GM12878 (cell line): ENCODE results near the gene GRK1. TPM values are rescaled to one million over a fixed set of nuclear protein-coding genes. Genes with fewer than 3 reads are reported as not detected.
A peak's percentile ranks its signal among the peaks of the same experiment; 100 is the strongest.

ENCODE experiments used
- ATAC-seq: fragments of 200-7000 bp; cut with Tn5 transposase; 3 replicates; pipeline ENCODE4 v1.9.1; 2020; ENCODE audit warnings: mild to moderate bottlenecking, moderate library complexity
- BruUV-seq: library from RNA; stranded (reverse); fragments of 400-500 nt; replicated peaks from 2 replicates; lab custom pipeline; 2021; lab: Mats Ljungman, UMichigan
- CTCF ChIA-PET: fragments of 300-600 bp; sonication (Branson Sonifier 250); formaldehyde crosslinking; extraction: SDS; loops from one replicate; lab custom pipeline; 2021; ENCODE audit warnings: inconsistent platforms; lab: Yijun Ruan, JAX
- POLR2A ChIA-PET: fragments of 350-600 bp; formaldehyde crosslinking; extraction: SDS; loops from one replicate; lab custom pipeline; 2021; ENCODE audit warnings: inconsistent platforms; lab: Charles Lee
- RAD21 ChIA-PET: fragments of 300-600 bp; sonication (Branson Sonifier 250); formaldehyde crosslinking; loops from one replicate; lab custom pipeline; 2023; ENCODE audit warnings: antibody characterized with exemption; ENCODE audit not compliant: unreplicated experiment; lab: Charles Lee
- SMC1A ChIA-PET: fragments of 300-600 bp; sonication (Branson Sonifier 250); formaldehyde crosslinking; loops from one replicate; lab custom pipeline; 2023; ENCODE audit not compliant: unreplicated experiment, uncharacterized antibody; lab: Charles Lee
- DNase-seq: peaks from one replicate; pipeline ENCODE4 v3.0.0-alpha.2; 2011; ENCODE audit warnings: low read depth, low spot score
- FAIRE-seq: peaks from 3 replicates; lab custom pipeline; 2011; peaks lifted over from hg19 to GRCh38; lab: Jason Lieb, UNC
- H2AFZ ChIP-seq: 2 replicates; pipeline ENCODE4 v1.6.0; 2011; ENCODE audit warnings: low read depth, low read length, control low read depth; ENCODE audit not compliant: control insufficient read depth
- H3K27ac ChIP-seq: 2 replicates; pipeline ENCODE4 v1.5.1; 2011; ENCODE audit warnings: control low read depth; ENCODE audit not compliant: control insufficient read depth, insufficient read depth
- H3K27me3 ChIP-seq, 2 experiments: replicated peaks in 1 of 2; 2 replicates each; pipeline versions ENCODE4 v1.6.0 to v1.6.1; 2011; ENCODE audit warnings: low read length in 1 of 2; ENCODE audit not compliant: control insufficient read depth in 2 of 2, insufficient read depth in 2 of 2
- H3K36me3 ChIP-seq, 2 experiments: 2 replicates each; pipeline ENCODE4 v1.5.1; 2011; ENCODE audit warnings: low read length in 1 of 2; ENCODE audit not compliant: control insufficient read depth in 2 of 2, insufficient read depth in 2 of 2
- H3K4me1 ChIP-seq: 2 replicates; pipeline ENCODE4 v1.6.1; 2011; ENCODE audit warnings: mild to moderate bottlenecking, low read length, moderate library complexity, mixed read lengths; ENCODE audit not compliant: control insufficient read depth, insufficient read depth
- H3K4me2 ChIP-seq: 2 replicates; pipeline ENCODE4 v1.6.0; 2011; ENCODE audit warnings: control low read depth; ENCODE audit not compliant: control insufficient read depth, insufficient read depth
- H3K4me3 ChIP-seq: fragments of 200-600 bp; sonication (generic); 2 replicates; pipeline ENCODE4 v1.5.1; 2016
- H3K79me2 ChIP-seq: 2 replicates; pipeline ENCODE4 v1.6.0; 2011; ENCODE audit warnings: low read length; ENCODE audit not compliant: control insufficient read depth, insufficient read depth
- H3K9ac ChIP-seq: 2 replicates; pipeline ENCODE4 v1.8.0; 2011; ENCODE audit warnings: low read length, control low read depth, mixed read lengths; ENCODE audit not compliant: control insufficient read depth, insufficient read depth
- H3K9me3 ChIP-seq: replicated peaks from 3 replicates; pipeline ENCODE4 v1.5.1; 2011; ENCODE audit warnings: mild to moderate bottlenecking, low read length; ENCODE audit not compliant: control insufficient read depth, insufficient read depth
- H4K20me1 ChIP-seq: 2 replicates; pipeline ENCODE4 v1.6.0; 2011; ENCODE audit not compliant: control insufficient read depth, insufficient read depth
- EZH2 ChIP-seq: IDR thresholded peaks from 2 replicates; pipeline ENCODE4 v1.6.1; 2012; ENCODE audit warnings: low read depth, mild to moderate bottlenecking, control low read depth, inconsistent platforms, low read length, borderline replicate concordance; ENCODE audit not compliant: control insufficient read depth
- MYB ChIP-seq: fragments of 150-350 bp; IDR thresholded peaks from 2 replicates; pipeline ENCODE4 v1.6.1; 2014; ENCODE audit warnings: mild to moderate bottlenecking, low read depth, low read length, borderline replicate concordance
- WRNIP1 ChIP-seq: IDR thresholded peaks from 2 replicates; pipeline ENCODE4 v1.6.1; 2011; ENCODE audit warnings: low read depth, low read length, improper control_type of control experiment, borderline replicate concordance
- WGBS: methylation state at CpG from one replicate; pipeline ENCODE4 v1.1.6; 2016; ENCODE audit warnings: low lambda C conversion rate; ENCODE audit not compliant: insufficient replicate concordance, insufficient coverage; ENCODE audit errors: missing lambda C conversion rate; 5-methylcytosine and 5-hydroxymethylcytosine counted together
- in situ Hi-C: fragments of 300-500 bp; cut with MboI; formaldehyde crosslinking; loops from 9 replicates; pipeline ENCODE4 v1.14.3; 2018; ENCODE audit warnings: mixed read lengths
- intact Hi-C: fragments of 100-400 bp; cut with micrococcal nuclease; formaldehyde crosslinking; loops from one replicate; pipeline ENCODE4 v1.14.2; 2022; ENCODE audit not compliant: unreplicated experiment
- polyA plus RNA-seq, 11 experiments: library from polyadenylated mRNA; depleted of rRNA in 4 of 11; unstranded in 6 of 11; stranded (reverse) in 5 of 11; fragments of >200 nt; fragmentation: Nextera tagmentation in 4 of 11; fragmentation: Illumina TruSeq in 1 of 11; extraction: Ambion mirVana in 4 of 11; extraction: Trizol in 1 of 11; gene quantifications; 1 replicate in 1 of 11; 2 replicates in 10 of 11; pipeline versions ENCODE4 v1.2.1 to v1.2.3, GENCODE V29; 2011 to 2016; ENCODE audit warnings: inconsistent platforms in 2 of 11, missing spikeins in 2 of 11, low read depth in 1 of 11
- total RNA-seq, 4 experiments: library from RNA; depleted of rRNA in 3 of 4; stranded (reverse); fragments of >200 nt in 3 of 4; fragmentation: Illumina TruSeq in 1 of 4; extraction: Trizol in 1 of 4; gene quantifications; 2 replicates each; pipeline versions ENCODE4 v1.2.1 to v1.2.3, GENCODE V29; 2013 to 2021
- TF ChIP-seq, protein P1 (sequence below): fragments of 450-650 bp; IDR thresholded peaks from 2 replicates; pipeline ENCODE4 v1.6.1; 2017; ENCODE audit warnings: low read depth, mild to moderate bottlenecking, moderate library complexity
- TF ChIP-seq, protein P2 (sequence below): fragments of 450-650 bp; IDR thresholded peaks from 2 replicates; pipeline ENCODE4 v1.6.1; 2014; ENCODE audit warnings: mild to moderate bottlenecking

The GRK1 gene
- total and polyA plus RNA-seq, 10 of the 15 experiments (the other 5 are each of a cell fraction or from before 2014, with no cell fraction given) = under 0.01 to 0.04 TPM; not detected in 8

DNA sequence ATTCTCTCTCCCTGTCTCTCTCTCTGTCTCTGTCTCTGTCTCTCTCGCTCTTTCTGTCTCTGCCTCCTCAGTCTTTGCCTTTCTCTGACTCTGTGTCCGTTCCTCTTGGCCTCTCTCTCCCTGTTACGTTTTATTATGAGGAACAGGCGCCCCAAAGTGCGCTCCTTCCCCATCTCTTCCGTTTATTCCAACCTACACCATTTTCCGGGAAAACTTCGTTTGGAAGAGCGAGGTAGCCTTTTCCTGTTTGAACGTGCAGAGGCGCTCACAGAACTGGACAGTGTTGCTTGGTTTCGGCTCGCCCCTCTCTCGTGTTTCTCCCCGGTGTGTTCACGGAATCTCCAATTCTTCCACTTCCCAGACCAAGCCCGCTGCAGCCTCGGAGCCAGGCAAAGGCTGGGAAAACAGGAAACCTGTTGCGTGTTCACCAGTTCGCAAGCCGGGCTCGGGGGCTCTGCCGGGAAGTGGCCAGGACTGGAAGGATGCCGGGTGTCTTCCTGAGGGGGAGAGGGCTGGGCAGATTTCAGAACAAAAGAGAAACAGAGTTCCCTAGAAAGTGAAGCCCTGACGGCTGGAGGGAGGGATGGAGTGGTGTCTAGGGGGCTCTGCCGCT lies 92.6 kb downstream of the GRK1 start:
- DNase-seq (no peak), FAIRE-seq (no peak), ATAC-seq (no peak)
- Histone ChIP-seq H3K36me3 (no peaks in the 10 kb centered on the region), H3K79me2 (no peaks in the 10 kb centered on the region), H4K20me1 (no peaks in the 10 kb centered on the region), H3K4me2 (peak overlapping the region; percentile 95), H3K9ac (no peak overlapping the region), H3K27me3 (peaks cover 6 to 18% of the 10 kb centered on the region in 2 experiments), H3K27ac (no peak overlapping the region), H3K4me1 (peaks cover 4% of the 10 kb centered on the region), H3K4me3 (peak overlapping the region; percentile 61; the same call in 1 of the 2 replicates), H2AFZ (peak overlapping the region; percentile 29; the same call in 1 of the 2 replicates), H3K9me3 (no peaks in the 10 kb centered on the region)
- BruUV-seq = no TSS peak
- in situ Hi-C loops (no loop called here), intact Hi-C loops (no loop called here)
- ChIA-PET RAD21 (no interaction called here), CTCF (interaction anchor here (0.5 kb wide), 1 partner anchor 490 kb away, joined by 3 read pairs; no protein-coding TSS in a partner anchor), POLR2A (no interaction called here), SMC1A (no interaction called here)
- 21% methylated on average over 26 of the region's 26 CpGs for WGBS
- TF ChIP-seq, protein P1, sequence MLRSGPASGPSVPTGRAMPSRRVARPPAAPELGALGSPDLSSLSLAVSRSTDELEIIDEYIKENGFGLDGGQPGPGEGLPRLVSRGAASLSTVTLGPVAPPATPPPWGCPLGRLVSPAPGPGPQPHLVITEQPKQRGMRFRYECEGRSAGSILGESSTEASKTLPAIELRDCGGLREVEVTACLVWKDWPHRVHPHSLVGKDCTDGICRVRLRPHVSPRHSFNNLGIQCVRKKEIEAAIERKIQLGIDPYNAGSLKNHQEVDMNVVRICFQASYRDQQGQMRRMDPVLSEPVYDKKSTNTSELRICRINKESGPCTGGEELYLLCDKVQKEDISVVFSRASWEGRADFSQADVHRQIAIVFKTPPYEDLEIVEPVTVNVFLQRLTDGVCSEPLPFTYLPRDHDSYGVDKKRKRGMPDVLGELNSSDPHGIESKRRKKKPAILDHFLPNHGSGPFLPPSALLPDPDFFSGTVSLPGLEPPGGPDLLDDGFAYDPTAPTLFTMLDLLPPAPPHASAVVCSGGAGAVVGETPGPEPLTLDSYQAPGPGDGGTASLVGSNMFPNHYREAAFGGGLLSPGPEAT = no peak
- TF ChIP-seq EZH2 = 0 out of 2 replicates have a peak, but pooled peaks have one; percentile 75

DNA sequence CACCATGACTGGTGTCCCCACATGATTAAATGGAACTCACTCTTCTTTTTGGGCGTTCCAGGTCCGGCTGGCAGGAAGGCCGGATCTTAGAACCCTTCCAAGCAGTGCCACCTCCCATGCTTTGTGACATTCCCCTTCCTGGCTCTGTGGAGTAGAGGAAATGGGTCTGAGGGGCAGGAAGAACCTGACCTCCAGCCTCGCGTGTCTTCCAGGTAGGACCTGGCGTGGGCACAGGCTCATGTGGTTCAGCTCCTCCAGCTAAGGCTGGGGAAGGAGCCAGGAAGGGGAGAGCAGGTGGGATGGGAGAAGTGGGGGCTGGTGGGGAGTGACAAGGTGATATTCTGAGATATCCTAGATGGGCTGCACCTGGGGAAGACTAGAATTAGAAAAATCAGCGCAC lies 94.1 kb downstream of the GRK1 start:
- intact Hi-C loops = no loop called here

More for the DNA sequence above, 94.1 kb downstream of the GRK1 start:
- ChIA-PET CTCF (no interaction called here), SMC1A (no interaction called here), RAD21 (no interaction called here), POLR2A (no interaction called here)
- no peak for FAIRE-seq
- no peak for ATAC-seq
- no peak overlapping the region for H3K27ac ChIP-seq
- H2AFZ ChIP-seq = no peak overlapping the region
- H3K27me3 ChIP-seq = peaks cover 6 to 18% of the 10 kb centered on the region in 2 experiments
- no peaks in the 10 kb centered on the region for H3K36me3 ChIP-seq
- no peaks in the 10 kb centered on the region for H3K9me3 ChIP-seq
- no peaks in the 10 kb centered on the region for H4K20me1 ChIP-seq
- no peak overlapping the region for H3K9ac ChIP-seq
- in situ Hi-C loops = no loop called here
- H3K4me2 ChIP-seq = no peak overlapping the region
- BruUV-seq = no TSS peak
- TF ChIP-seq WRNIP1 (no peak), MYB (no peak)
- TF ChIP-seq, protein P2, sequence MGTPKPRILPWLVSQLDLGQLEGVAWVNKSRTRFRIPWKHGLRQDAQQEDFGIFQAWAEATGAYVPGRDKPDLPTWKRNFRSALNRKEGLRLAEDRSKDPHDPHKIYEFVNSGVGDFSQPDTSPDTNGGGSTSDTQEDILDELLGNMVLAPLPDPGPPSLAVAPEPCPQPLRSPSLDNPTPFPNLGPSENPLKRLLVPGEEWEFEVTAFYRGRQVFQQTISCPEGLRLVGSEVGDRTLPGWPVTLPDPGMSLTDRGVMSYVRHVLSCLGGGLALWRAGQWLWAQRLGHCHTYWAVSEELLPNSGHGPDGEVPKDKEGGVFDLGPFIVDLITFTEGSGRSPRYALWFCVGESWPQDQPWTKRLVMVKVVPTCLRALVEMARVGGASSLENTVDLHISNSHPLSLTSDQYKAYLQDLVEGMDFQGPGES = no peak
- no peak overlapping the region for H3K4me3 ChIP-seq
- H3K4me1 ChIP-seq = peaks cover 4% of the 10 kb centered on the region
- DNase-seq = no peak
- 31% methylated on average over 7 of the region's 7 CpGs for WGBS
- H3K79me2 ChIP-seq = no peaks in the 10 kb centered on the region
